ENCODE results near the gene DNAJC28.

DNA sequence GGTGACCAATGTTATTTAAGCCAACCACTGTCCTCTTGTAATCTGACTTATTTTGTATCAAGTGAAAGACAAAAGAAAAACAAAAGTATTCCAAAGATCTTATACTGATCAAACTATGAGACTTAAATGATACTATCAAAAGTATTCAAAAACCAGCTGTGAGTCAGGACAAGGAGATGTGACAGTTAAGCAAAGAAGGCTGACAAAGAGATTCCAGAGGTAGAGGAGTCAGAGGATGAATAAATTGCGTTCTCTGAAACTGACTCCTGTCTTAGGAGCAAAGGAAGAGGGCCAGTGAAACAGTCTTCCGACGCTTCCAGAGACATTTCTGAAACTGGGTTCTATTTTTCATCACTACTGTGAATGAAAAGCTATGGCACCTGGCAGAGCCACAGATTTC is 32.7 kb downstream of the DNAJC28 start:
- TF ChIP-seq KAT7 (CRISPR knock-in tag; IDR thresholded peaks at IDR 0.05; ENCODE audit: borderline replicate concordance): no peak
- no peak for TF ChIP-seq FOXJ3 (CRISPR knock-in tag; IDR thresholded peaks at IDR 0.05; ENCODE audit: borderline replicate concordance)

All from WTC11 (cell line).